Ramos (cell line): ENCODE data around the gene SPECC1L.
"Not testable (repeated sequence)": the region's sequence is repeated elsewhere in the genome, so short reads cannot be mapped to it uniquely, and the experiment has no call there.

Experiments
- in situ Hi-C: fragments of 300-500 bp; cut with MboI; formaldehyde crosslinking; loops from one replicate; pipeline ENCODE4 v1.14.3; 2022; ENCODE audit warnings: low sequenced_read_pairs; ENCODE audit not compliant: unreplicated experiment

The SPECC1L gene

DNA sequence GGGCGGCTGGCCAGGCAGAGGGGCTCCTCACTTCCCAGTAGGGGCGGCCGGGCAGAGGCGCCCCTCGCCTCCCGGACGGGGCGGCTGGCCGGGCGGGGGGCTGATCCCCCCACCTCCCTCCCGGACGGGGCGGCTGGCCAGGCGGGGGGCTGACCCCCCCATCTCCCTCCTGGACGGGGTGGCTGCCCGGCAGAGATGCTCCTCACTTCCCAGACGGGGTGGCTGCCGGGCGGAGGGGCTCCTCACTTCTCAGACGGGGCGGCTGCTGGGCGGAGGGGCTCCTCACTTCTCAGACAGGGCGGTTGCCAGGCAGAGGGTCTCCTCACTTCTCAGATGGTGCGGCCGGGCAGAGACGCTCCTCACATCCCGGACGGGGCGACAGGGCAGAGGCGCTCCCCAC is 46.9 kb downstream of the SPECC1L start:
- in situ Hi-C loops = not testable (repeated sequence)

DNA sequence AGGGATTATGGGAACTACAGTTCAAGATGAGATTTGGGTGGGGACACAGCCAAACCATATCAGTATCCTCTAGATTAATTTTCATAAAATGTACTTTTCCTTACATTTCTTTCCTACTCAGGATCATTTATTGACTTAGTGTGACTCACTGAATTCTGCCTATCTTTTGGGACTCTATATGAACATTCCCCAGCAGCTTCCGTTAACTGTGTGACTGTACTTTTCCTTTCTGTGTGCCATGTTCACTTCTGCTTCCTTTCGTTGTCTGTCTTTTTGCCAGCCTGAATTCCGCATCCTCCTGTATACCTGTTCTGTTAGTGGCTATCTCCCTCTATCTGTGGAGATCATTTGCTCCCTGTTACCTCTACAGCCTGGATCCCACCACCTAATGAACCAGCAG is 48.8 kb downstream of the SPECC1L start:
- in situ Hi-C loops = no loop called here

DNA sequence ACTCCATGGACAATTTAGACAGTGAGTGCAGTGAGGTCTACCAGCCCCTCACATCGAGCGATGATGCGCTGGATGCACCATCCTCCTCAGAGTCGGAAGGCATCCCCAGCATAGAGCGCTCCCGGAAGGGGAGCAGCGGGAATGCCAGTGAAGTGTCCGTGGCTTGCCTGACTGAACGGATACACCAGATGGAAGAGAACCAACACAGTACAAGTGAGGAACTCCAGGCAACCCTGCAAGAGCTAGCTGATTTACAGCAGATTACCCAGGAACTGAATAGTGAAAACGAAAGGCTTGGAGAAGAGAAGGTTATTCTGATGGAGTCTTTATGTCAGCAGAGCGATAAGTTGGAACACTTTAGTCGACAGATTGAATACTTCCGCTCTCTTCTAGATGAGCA is 51.4 kb downstream of the SPECC1L start:
- in situ Hi-C loops = no loop called here

DNA sequence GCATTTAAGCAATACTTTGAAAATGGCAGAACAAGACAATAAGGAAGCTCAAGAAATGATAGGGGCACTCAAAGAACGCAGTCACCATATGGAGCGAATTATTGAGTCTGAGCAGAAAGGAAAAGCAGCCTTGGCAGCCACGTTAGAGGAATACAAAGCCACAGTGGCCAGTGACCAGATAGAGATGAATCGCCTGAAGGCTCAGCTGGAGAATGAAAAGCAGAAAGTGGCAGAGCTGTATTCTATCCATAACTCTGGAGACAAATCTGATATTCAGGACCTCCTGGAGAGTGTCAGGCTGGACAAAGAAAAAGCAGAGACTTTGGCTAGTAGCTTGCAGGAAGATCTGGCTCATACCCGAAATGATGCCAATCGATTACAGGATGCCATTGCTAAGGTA is 51.9 kb downstream of the SPECC1L start:
- in situ Hi-C loops = no loop called here

DNA sequence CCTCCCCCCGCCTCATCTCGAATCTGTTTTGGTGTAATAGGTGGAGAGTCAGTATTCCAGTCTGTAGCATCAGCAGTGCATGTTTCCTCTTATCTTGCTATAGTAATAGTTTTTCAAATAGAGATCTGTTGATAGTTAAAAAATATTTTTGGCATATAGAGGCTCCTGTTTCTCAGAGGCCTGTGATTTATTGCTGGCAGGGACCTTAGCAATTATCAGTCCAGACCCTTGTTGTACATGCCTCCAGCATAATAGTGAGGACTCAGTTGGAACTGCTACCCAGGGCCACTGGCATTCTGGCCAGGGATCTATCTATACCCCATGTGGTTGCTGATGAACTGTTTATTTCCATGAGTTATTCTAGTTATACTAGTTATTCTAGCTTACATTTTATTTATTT is 52.6 kb downstream of the SPECC1L start:
- in situ Hi-C loops = no loop called here

DNA sequence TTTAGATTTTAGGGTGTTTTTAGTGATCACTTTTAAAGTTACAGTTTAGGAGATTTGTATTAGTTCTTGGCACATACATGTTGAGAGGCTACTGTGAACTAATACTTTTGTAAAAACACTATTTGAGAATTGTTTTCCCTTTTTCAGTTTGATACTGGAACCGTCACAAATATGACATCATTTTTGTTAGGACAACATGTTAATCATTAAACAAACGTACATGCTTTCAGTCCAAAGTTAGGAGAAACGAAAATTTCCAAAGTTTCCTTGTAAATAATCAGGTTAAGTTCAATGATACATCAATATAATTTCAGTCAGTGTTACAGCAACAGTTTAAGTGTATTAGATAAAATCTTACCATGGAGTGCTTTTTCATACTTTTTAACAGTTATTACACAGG is 53.1 kb downstream of the SPECC1L start:
- in situ Hi-C loops = no loop called here

DNA sequence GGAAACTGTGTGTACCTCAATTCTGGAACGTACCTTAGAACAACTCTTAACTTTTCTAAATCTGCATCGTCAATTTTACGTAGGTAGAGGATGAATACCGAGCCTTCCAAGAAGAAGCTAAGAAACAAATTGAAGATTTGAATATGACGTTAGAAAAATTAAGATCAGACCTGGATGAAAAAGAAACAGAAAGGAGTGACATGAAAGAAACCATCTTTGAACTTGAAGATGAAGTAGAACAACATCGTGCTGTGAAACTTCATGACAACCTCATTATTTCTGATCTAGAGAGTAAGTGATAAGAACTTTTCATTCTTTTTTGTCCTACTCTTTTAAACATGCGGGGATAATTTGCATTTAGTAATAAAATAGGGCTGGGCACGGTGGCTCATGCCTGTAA is 53.5 kb downstream of the SPECC1L start:
- in situ Hi-C loops = no loop called here

DNA sequence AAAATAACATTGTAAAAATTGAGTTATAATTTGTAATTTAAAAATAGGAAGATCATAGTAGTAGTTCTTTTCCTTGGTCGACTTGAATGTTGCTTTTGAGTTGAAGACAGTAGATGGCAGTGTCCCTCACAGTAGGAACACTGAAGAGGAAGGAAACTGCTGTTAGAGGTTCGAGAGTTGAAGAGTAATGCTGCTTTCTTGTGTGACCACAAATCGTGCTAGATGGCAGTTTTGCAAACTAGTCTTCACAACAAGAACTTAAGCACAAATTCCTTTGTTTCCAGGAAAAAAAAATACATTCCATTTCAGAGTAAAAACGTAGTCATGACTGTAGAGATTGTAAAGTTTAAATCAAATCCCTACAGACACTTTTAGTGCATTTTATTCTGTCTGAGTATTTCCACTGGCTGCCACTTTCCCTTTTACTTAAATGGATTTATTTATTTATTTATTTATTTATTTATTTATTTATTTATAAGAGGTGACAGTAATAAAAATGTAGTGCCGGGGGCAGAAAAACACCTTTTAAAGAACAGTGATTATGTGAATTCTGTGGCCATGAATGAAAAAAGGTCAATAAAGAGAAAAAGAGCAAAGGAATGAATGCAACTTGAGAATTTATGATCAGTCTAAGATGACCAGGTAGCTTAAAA is 54.6 kb downstream of the SPECC1L start:
- in situ Hi-C loops = no loop called here

DNA sequence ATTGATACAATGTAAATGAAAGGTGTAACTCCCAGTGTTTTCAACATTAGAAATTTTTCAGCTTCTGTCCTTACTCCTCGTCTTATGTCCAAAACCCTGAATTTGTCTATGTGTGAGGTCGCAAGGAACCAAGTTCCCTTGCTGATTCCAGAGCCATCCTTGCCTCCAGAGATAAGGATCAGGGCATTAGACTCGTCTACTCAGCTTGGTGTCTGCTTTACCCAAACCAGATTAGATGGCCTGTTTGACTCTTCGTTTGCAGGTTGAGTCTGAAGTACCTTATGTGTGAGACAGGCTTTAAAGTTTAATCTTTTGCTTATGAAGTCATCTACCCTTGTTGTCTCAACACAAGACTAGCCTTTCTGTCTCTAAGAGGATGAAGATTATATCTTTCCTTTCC is 55.6 kb downstream of the SPECC1L start:
- in situ Hi-C loops = no loop called here

DNA sequence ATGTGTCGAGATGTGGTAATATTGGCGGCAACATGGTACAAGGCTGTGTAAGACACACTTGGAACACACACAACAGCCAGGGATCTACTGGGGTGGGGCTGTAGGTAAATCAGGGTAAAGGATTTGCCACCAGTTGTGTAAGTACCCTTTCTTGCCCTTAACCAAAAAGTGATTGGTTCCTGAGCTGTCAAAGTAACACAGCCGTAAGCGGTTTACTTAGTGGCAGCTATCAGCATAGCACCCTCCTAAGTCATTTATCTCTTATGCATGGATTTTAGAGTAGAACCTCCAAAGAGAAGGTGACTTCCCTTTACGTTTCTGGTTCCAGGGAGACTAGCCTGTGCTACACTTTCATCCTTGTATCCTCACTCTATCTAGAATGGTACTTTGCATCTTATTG is 57.2 kb downstream of the SPECC1L start:
- in situ Hi-C loops = no loop called here

DNA sequence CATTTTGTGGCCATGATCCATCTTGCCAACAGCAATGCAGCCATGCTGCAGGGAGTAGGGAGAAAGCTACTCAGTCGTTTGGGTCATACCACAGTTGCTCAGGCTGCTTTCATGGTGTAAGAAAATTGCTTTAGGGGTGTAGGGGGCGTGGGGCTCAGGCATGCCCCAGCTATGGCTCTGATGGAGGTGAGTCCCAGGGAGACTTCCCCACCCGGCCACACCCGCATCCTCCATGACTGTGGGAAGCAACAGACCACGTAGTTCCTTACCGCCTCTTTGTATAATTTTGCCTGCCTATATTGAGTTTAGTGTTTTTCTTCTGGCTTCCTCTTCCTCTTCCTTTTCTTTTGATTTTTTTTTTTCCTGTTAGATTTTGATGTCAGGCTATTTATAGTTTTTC is 58.8 kb downstream of the SPECC1L start:
- in situ Hi-C loops = no loop called here

DNA sequence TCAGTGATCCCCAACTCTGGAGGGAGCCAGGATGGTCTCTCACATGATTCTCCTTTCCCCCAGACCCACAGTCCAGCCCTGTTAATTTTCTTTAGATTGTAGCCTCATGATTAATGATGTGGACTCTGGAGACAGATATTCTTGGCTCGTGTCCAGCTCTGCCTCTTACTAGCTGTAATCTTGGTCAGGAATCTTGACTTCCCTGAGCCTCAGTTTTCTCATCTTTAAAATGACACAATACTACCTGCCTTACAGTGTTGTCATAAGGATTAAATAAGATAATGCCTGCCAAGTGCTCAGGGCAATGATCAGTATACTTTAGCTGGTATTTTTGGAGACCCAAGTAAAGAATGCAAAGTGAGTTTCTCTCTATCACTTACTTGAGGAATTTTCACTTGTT is 60.0 kb downstream of the SPECC1L start:
- in situ Hi-C loops = no loop called here

DNA sequence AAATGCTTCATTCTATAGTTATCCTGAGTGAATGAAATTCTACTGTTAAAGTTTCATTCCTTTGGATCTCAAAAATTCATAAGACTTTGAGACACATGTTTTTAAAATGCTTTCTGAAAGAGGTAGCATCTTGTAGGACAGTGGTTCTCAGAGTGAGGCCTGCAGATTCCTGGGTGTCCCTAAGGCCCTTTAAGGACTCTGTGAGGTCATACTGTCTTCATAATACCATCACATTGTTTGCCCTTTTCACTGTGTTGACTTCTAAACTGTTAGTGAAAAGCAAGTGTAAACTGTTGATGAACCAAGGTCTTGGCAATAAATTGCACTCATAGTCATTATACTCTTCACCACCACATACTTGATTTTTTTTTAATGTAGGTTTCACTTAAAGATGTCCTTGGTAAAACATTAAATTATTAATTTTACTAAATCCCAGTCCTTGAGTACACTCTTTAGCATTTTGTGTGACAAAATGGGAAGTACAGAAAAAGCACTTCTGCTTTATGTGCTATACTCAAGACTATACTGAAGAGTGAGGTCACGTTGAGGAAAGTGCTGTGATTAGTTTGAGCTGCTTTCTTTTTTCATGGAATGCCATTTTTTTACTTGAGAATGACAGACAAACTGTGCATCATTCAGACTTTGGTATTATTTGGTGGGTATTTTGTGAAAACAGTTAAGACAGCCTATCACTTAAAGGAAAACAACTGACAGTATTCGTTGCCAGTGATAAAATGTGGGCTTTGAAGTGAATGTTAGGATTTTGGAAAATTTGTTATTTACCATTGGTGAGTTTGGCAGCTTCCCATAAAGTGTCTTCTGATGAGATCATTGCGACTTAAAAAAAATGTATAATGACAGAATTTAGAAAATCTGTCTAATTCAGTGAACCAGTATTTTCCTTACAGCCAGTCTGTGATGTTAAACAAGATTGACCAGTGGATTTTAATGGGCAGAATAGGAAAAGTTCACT is 61.1 kb downstream of the SPECC1L start:
- in situ Hi-C loops = no loop called here

DNA sequence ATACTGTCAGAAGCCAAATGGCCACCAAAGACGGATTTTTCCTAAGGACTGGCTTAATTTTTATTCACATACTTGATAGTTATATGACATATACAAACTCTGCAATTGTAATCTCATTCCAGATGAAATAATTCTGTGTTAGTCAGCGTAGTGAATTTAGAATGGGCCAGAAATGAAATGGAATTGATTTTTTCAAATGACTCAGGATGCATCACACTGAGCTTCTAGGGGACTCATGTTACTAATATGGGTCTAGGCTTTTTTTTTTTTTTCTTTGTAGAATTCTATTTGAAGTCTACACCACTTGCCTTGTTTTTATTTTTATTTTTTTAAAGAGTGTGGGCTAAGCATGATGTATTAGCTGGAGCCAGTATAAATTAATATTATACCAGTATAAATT is 62.7 kb downstream of the SPECC1L start:
- in situ Hi-C loops = no loop called here

DNA sequence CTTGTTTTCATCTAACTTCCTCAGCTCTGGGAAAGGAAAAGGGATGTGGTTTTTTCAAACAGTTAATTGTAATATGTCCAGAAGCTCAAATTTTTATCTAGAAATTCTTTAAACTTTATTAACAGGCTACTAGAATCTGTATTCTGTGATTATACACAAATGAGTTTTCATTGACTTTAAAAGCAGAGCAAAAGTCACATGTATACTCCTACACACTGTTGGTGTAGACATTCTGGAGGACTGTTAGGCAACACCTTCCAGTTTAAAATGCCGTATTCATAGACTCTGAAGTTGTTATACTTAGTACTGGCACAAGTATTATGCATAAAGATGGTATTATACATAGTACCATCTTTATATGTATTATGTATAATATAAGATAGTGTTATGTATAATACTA is 64.9 kb downstream of the SPECC1L start:
- in situ Hi-C loops = no loop called here

DNA sequence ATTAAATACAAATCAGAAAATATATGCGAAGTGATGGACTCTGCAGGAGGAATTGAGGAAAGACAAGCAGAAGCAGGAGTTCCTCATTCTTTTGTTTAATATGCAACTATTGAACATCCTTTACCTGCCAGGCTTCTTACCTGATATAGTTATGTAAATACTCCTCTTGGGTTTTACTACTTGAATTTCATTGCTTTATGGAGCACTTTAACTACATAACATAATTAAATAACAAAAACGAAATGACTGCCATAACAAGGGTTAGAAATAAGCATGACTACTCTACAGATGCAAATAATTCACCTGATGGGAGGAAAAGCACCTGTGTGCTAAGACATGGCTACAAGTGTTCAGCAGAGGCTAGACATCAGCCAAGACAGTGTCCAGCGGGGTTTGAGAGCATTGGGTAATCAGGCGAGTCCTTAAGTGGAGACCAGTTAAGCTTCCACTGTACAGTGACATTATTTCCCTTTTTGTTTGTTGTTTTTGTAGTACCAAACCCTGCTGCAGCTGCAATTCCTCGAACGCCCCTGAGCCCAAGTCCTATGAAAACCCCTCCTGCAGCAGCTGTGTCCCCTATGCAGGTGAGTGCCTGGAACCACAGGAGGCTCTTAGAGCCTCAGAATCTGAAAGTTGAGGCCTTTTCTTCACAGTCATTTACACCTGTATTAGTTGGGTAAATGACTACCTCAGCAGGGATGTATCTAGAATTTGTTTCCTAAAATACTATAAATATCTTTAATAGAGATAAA is 67.4 kb downstream of the SPECC1L start:
- in situ Hi-C loops = no loop called here

DNA sequence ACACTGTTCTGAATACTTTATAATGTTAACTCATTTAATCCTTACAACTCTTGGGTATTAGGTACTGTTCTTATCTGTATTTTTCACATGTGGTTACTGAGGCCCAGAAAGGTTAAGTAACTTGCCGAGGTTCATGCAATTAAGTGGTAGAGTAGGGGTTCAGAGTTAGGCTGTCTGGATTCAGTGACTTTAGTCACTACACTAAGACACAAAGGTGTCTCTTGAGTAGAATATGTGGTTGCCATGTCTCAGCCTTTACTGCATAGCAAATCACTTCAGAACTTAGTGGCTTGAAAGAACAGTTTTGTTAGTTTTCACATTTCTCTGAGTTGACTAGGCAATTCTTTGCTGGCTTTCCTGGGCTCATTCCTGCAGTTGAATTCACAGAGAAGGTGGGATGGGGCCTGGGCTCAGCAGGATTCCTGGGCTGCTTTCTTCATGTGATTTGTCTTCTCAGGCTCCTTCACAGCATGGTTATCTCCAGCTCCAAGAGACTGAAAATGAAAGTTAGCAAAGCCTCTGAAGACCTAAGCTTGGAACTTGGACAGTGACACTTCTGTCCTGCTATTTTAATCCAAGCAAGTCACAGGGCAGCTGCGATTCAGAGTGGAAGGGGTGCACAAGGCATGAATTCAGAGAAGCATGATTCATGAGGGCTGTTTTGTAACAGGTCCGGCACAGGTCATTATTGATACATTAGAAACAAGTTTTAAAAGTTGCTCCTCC is 68.3 kb downstream of the SPECC1L start:
- in situ Hi-C loops = no loop called here

DNA sequence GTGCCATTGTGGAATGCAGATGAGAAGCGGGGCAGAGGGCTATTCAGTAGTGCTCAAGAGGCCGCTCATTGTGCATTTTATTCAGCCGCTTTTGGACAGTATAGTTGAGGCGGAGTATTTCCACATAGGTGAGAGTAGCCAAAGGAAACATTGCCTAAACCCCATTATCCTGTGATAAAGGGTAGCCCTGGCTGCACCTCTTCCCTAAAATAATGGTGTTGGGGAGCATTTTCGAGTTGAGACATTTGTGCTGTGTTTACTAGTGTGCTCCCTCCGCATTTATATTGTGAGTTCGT is 68.8 kb downstream of the SPECC1L start:
- in situ Hi-C loops = no loop called here

DNA sequence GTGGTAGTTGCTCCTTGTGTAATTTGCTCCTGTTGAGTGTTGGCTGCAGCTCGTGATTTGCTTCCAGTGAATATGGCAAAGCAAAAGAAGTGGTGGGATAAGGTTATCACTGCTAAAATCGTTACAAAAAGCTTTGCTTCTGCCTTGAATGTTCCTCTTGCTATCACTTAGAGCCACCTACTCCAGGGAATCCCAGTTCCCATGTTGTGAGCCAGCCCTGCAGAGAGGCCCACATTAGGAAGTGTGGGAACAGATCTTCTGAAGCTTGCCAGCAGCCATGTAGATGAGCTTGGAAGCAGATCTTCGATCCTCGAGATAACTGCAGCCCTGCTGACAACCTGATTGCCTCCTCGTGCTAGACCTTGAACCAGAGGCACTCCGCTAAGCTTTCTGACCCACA is 71.0 kb downstream of the SPECC1L start:
- in situ Hi-C loops = no loop called here

DNA sequence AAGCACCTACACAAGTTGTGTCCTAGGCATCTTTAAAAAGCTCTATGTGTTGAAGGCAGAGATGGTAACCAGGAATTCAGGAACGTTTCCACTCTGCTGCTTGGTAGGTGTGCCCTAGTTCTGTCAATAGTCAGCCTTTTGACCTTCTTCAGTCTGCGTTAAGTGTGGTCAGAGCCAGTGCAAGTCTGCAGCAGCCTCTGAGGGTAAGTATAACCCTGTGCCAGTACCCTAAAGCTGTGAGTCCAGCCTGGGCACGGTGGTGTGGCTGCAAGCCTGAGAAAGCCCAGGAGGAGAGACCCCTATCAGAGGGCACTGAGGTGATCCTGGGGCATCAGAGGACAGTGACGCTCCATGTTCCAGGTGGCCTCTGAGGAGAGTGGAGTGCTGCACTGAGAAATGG is 80.0 kb downstream of the SPECC1L start:
- in situ Hi-C loops = no loop called here

DNA sequence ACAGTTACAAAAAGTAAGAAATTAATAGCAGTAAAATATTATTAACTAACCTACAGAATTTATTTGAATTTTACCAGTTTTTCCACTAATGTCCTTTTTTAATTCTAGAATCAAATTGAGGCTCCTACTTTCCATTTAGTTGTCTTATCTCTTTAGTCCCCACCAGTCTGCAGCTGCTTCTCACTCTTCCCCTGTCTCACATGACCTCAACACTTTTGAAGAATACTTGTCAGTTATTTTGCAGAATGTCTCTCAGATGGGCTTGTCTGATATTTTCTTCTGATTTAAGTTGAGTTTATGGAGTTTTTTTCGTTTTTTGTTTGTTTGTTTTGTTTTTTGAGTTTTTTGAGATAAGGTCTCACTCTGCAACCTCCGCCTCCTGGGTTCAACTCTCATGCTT is 82.5 kb downstream of the SPECC1L start:
- in situ Hi-C loops = no loop called here
